Endothelial cell of umbilical vein (primary cell): ENCODE measurements around the gene APBB3.
"Not testable (repeated sequence)": the region's sequence is repeated elsewhere in the genome, so short reads cannot be mapped to it uniquely, and the experiment has no call there.

Experiments used
- EZH2 ChIP-seq: IDR thresholded peaks from 2 replicates; pipeline ENCODE4 v1.6.1; 2012; ENCODE audit warnings: borderline replicate concordance, low read depth, mild to moderate bottlenecking, moderate library complexity, low read length, inconsistent platforms; ENCODE audit not compliant: severe bottlenecking
- GATA2 ChIP-seq: IDR thresholded peaks from 2 replicates; pipeline ENCODE4 v1.7.0; 2011; ENCODE audit warnings: low read depth, mild to moderate bottlenecking, moderate library complexity, mixed read lengths, low read length; ENCODE audit not compliant: insufficient read length, insufficient read depth
- JUN ChIP-seq: IDR thresholded peaks from 2 replicates; pipeline ENCODE4 v1.6.1; 2011; ENCODE audit warnings: borderline replicate concordance, low read depth; ENCODE audit not compliant: insufficient read length, insufficient read depth
- POLR2A ChIP-seq: IDR thresholded peaks from 2 replicates; pipeline ENCODE4 v1.6.1; 2012; ENCODE audit warnings: low read depth, mild to moderate bottlenecking, control low read depth, low read length
- POLR2AphosphoS5 ChIP-seq: IDR thresholded peaks from 2 replicates; pipeline ENCODE4 v1.6.1; 2012; ENCODE audit warnings: low read depth, mild to moderate bottlenecking, control low read depth, low read length, moderate library complexity; ENCODE audit not compliant: insufficient read depth
- TF ChIP-seq, protein P1 (sequence below), 2 donors: IDR thresholded peaks; 1 replicate in 1 of 2; 2 replicates in 1 of 2; pipeline ENCODE4 v1.5.1; 2011; ENCODE audit warnings: low read length in 2 of 2, mild to moderate bottlenecking in 2 of 2, moderate library complexity in 2 of 2, control low read depth in 1 of 2, inconsistent platforms in 1 of 2, low read depth in 1 of 2; ENCODE audit not compliant: insufficient read depth in 1 of 2; ENCODE audit errors: extremely low read depth in 1 of 2
- TF ChIP-seq, protein P2 (sequence below): IDR thresholded peaks from 2 replicates; pipeline ENCODE4 v1.6.1; 2011; ENCODE audit not compliant: insufficient read depth, insufficient read length

DNA sequence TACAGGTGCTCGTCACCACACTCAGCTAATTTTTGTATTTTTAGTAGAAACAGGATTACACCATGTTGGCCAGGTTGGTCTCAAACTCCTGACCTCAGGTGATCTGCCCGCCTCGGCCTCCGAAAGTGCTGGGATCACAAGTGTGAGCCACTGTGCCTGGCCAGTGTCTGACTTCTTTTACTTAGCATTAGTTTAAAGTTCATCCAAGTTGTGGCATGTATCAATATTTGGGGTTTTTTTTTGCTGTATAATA is 39.0 kb upstream of the APBB3 start:
- TF ChIP-seq POLR2A, EZH2, JUN, POLR2AphosphoS5, GATA2: not testable (repeated sequence)
- TF ChIP-seq, protein P1, sequence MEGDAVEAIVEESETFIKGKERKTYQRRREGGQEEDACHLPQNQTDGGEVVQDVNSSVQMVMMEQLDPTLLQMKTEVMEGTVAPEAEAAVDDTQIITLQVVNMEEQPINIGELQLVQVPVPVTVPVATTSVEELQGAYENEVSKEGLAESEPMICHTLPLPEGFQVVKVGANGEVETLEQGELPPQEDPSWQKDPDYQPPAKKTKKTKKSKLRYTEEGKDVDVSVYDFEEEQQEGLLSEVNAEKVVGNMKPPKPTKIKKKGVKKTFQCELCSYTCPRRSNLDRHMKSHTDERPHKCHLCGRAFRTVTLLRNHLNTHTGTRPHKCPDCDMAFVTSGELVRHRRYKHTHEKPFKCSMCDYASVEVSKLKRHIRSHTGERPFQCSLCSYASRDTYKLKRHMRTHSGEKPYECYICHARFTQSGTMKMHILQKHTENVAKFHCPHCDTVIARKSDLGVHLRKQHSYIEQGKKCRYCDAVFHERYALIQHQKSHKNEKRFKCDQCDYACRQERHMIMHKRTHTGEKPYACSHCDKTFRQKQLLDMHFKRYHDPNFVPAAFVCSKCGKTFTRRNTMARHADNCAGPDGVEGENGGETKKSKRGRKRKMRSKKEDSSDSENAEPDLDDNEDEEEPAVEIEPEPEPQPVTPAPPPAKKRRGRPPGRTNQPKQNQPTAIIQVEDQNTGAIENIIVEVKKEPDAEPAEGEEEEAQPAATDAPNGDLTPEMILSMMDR (IDR thresholded peaks at IDR 0.05; ENCODE audit: extremely low read depth in 1 of 2, insufficient read depth in 1 of 2, low read depth in 1 of 2, low read length in 2 of 2) = not testable (repeated sequence)
- TF ChIP-seq, protein P2, sequence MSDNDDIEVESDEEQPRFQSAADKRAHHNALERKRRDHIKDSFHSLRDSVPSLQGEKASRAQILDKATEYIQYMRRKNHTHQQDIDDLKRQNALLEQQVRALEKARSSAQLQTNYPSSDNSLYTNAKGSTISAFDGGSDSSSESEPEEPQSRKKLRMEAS = not testable (repeated sequence)
